ENCODE measurements around the gene PLXNB3. TPM values are rescaled to one million over a fixed set of nuclear protein-coding genes. Genes with fewer than 3 reads are reported as not detected.
"Not testable (repeated sequence)": the region's sequence is repeated elsewhere in the genome, so short reads cannot be mapped to it uniquely, and the experiment has no call there.

PLXNB3 gene
- total RNA-seq, 2 donors from 2014 or later = 0.48 to 2.4 TPM

- no peak for DNase-seq (ENCODE audit: low spot score)
- no peak overlapping the region for H3K4me3 Mint-ChIP-seq
- H3K27ac Mint-ChIP-seq = no peak overlapping the region
- ATAC-seq = peak in 1 of 2 donors; percentile 46
- no peaks in the 10 kb centered on the region for H3K9me3 Mint-ChIP-seq
- H3K36me3 Mint-ChIP-seq = peaks cover 4% of the 10 kb centered on the region
- no peaks in the 10 kb centered on the region for H3K27me3 Mint-ChIP-seq
- H3K4me1 Mint-ChIP-seq (ENCODE audit: low read depth in 2 of 2) = peaks cover 10 to 13% of the 10 kb centered on the region in 2 donors
Measured at GRCh38 chrX:153738056-153738605, 25.9 kb upstream of the PLXNB3 start.

- no peaks in the 10 kb centered on the region for H3K9me3 Mint-ChIP-seq
- no peak overlapping the region for H3K27ac Mint-ChIP-seq
- ATAC-seq (peak; percentile 52 to 67), DNase-seq (ENCODE audit: low spot score) (no peak)
- peaks cover 2% of the 10 kb centered on the region for H3K36me3 Mint-ChIP-seq
- H3K4me1 Mint-ChIP-seq (ENCODE audit: low read depth in 2 of 2) = peaks cover 9 to 11% of the 10 kb centered on the region in 2 donors
- H3K4me3 Mint-ChIP-seq = no peak overlapping the region
- H3K27me3 Mint-ChIP-seq = peaks cover 0 to 4% of the 10 kb centered on the region in 2 donors
Measured at GRCh38 chrX:153739754-153740486, 24.1 kb upstream of the PLXNB3 start.

- Mint-ChIP-seq H3K27me3 (peaks cover 0 to 4% of the 10 kb centered on the region in 2 donors), H3K27ac (no peak overlapping the region), H3K36me3 (no peaks in the 10 kb centered on the region), H3K4me1 (ENCODE audit: low read depth in 2 of 2) (peaks cover under 1 to 3% of the 10 kb centered on the region in 2 donors), H3K4me3 (no peak overlapping the region), H3K9me3 (no peaks in the 10 kb centered on the region)
- DNase-seq (ENCODE audit: low spot score) = no peak
- ATAC-seq = no peak
Measured at GRCh38 chrX:153740631-153741222, 23.3 kb upstream of the PLXNB3 start.

GRCh38 chrX:153741446-153741845 lies 22.6 kb upstream of the PLXNB3 start:
- Mint-ChIP-seq H3K9me3 (no peaks in the 10 kb centered on the region), H3K27ac (no peak overlapping the region), H3K4me1 (ENCODE audit: low read depth in 2 of 2) (peaks cover 0 to 3% of the 10 kb centered on the region in 2 donors), H3K36me3 (no peaks in the 10 kb centered on the region), H3K4me3 (no peak overlapping the region), H3K27me3 (peaks cover 6 to 10% of the 10 kb centered on the region in 2 donors)
- ATAC-seq (no peak), DNase-seq (ENCODE audit: low spot score) (no peak)

GRCh38 chrX:153742111-153742510 lies 21.9 kb upstream of the PLXNB3 start:
- not testable (repeated sequence) for H3K9me3 Mint-ChIP-seq; H3K4me1 Mint-ChIP-seq (ENCODE audit: low read depth in 2 of 2); H3K36me3 Mint-ChIP-seq; ATAC-seq; DNase-seq (ENCODE audit: low spot score); H3K4me3 Mint-ChIP-seq; H3K27ac Mint-ChIP-seq
- peaks cover 8 to 13% of the 10 kb centered on the region in 2 donors for H3K27me3 Mint-ChIP-seq

GRCh38 chrX:153742796-153743467 lies 21.1 kb upstream of the PLXNB3 start:
- not testable (repeated sequence) for H3K4me3 Mint-ChIP-seq

GRCh38 chrX:153743468-153744209 lies 20.4 kb upstream of the PLXNB3 start:
- H3K27me3 Mint-ChIP-seq = peaks cover 8 to 13% of the 10 kb centered on the region in 2 donors
- DNase-seq (ENCODE audit: low spot score); H3K9me3 Mint-ChIP-seq; H3K4me3 Mint-ChIP-seq; H3K4me1 Mint-ChIP-seq (ENCODE audit: low read depth in 2 of 2); H3K36me3 Mint-ChIP-seq; H3K27ac Mint-ChIP-seq; ATAC-seq: not testable (repeated sequence)

More at GRCh38 chrX:153742796-153743467, 21.1 kb upstream of the PLXNB3 start:
- not testable (repeated sequence) for H3K27ac Mint-ChIP-seq; ATAC-seq; H3K36me3 Mint-ChIP-seq; H3K4me1 Mint-ChIP-seq (ENCODE audit: low read depth in 2 of 2); H3K9me3 Mint-ChIP-seq; DNase-seq (ENCODE audit: low spot score)
- H3K27me3 Mint-ChIP-seq = peaks cover 8 to 13% of the 10 kb centered on the region in 2 donors

GRCh38 chrX:153744210-153745066 lies 19.6 kb upstream of the PLXNB3 start:
- Mint-ChIP-seq H3K4me3 (no peak overlapping the region), H3K27ac (no peak overlapping the region), H3K9me3 (no peaks in the 10 kb centered on the region), H3K4me1 (ENCODE audit: low read depth in 2 of 2) (peaks cover 0 to 3% of the 10 kb centered on the region in 2 donors), H3K27me3 (peaks cover 8 to 18% of the 10 kb centered on the region in 2 donors), H3K36me3 (no peaks in the 10 kb centered on the region)
- ATAC-seq (no peak), DNase-seq (ENCODE audit: low spot score) (no peak)

- not testable (repeated sequence) for H3K9me3 Mint-ChIP-seq; ATAC-seq; H3K4me1 Mint-ChIP-seq (ENCODE audit: low read depth in 2 of 2); H3K4me3 Mint-ChIP-seq; H3K36me3 Mint-ChIP-seq; DNase-seq (ENCODE audit: low spot score); H3K27ac Mint-ChIP-seq
- peaks cover 8 to 24% of the 10 kb centered on the region in 2 donors for H3K27me3 Mint-ChIP-seq
Measured at GRCh38 chrX:153745067-153745433, 19.0 kb upstream of the PLXNB3 start.

GRCh38 chrX:153746359-153746758 lies 17.7 kb upstream of the PLXNB3 start:
- Mint-ChIP-seq H3K9me3 (no peaks in the 10 kb centered on the region), H3K4me1 (ENCODE audit: low read depth in 2 of 2) (no peaks in the 10 kb centered on the region), H3K27me3 (peaks cover 8 to 28% of the 10 kb centered on the region in 2 donors), H3K4me3 (no peak overlapping the region), H3K27ac (no peak overlapping the region), H3K36me3 (no peaks in the 10 kb centered on the region)
- DNase-seq (ENCODE audit: low spot score) (no peak), ATAC-seq (no peak)

GRCh38 chrX:153746991-153747390 lies 17.1 kb upstream of the PLXNB3 start:
- not testable (repeated sequence) for H3K4me1 Mint-ChIP-seq (ENCODE audit: low read depth in 2 of 2); H3K9me3 Mint-ChIP-seq; H3K4me3 Mint-ChIP-seq; ATAC-seq; H3K27ac Mint-ChIP-seq; H3K36me3 Mint-ChIP-seq; DNase-seq (ENCODE audit: low spot score)
- peaks cover 8 to 28% of the 10 kb centered on the region in 2 donors for H3K27me3 Mint-ChIP-seq

GRCh38 chrX:153749017-153749416 lies 15.0 kb upstream of the PLXNB3 start:
- not testable (repeated sequence) for ATAC-seq; H3K36me3 Mint-ChIP-seq; H3K27ac Mint-ChIP-seq; H3K4me1 Mint-ChIP-seq (ENCODE audit: low read depth in 2 of 2); H3K9me3 Mint-ChIP-seq; DNase-seq (ENCODE audit: low spot score); H3K4me3 Mint-ChIP-seq
- peaks cover 8 to 32% of the 10 kb centered on the region in 2 donors for H3K27me3 Mint-ChIP-seq
